ENCODE data around the gene BBX.

DNA sequence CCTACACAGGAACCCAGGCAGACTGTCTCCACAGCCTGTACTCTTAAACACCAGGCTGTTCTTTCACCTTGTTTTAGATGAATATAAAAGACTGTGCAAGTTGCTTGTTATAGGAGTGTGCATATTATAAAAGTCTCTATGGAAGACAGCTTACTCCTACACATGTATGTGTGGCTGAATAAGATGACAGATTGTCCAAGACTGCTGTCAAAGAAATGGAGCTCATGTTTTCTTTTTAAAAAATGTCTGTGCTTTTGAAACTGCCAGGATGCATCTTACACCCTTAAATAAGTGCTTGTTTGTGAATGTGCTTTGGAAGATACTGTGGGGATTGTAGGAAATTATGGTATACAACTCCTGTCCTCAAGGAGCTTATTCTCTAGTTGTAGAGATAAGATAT lies 237.4 kb downstream of the BBX start:
- TF ChIP-seq POLR2A (IDR thresholded peaks at IDR 0.05) (no peak), POLR2AphosphoS5 (IDR thresholded peaks at IDR 0.05) (no peak)
- TF ChIP-seq, protein P1, sequence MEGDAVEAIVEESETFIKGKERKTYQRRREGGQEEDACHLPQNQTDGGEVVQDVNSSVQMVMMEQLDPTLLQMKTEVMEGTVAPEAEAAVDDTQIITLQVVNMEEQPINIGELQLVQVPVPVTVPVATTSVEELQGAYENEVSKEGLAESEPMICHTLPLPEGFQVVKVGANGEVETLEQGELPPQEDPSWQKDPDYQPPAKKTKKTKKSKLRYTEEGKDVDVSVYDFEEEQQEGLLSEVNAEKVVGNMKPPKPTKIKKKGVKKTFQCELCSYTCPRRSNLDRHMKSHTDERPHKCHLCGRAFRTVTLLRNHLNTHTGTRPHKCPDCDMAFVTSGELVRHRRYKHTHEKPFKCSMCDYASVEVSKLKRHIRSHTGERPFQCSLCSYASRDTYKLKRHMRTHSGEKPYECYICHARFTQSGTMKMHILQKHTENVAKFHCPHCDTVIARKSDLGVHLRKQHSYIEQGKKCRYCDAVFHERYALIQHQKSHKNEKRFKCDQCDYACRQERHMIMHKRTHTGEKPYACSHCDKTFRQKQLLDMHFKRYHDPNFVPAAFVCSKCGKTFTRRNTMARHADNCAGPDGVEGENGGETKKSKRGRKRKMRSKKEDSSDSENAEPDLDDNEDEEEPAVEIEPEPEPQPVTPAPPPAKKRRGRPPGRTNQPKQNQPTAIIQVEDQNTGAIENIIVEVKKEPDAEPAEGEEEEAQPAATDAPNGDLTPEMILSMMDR (IDR thresholded peaks at IDR 0.05), result no peak
